ENCODE measurements around the gene NT5DC1.

Gene NT5DC1

GRCh38 chr6:116173928-116174327, 73.3 kb downstream of the NT5DC1 start:
- peaks cover 2% of the 10 kb centered on the region for H3K9me3 ChIP-seq (ENCODE audit: severe bottlenecking)
- no peak overlapping the region for H3K4me3 ChIP-seq (ENCODE audit: severe bottlenecking)
- no peak overlapping the region for H3K27ac ChIP-seq (ENCODE audit: poor library complexity, severe bottlenecking)
- DNase-seq (ENCODE audit: low spot score) (no peak), ATAC-seq (ENCODE audit: low read depth) (no peak)
- TF ChIP-seq, protein P1, sequence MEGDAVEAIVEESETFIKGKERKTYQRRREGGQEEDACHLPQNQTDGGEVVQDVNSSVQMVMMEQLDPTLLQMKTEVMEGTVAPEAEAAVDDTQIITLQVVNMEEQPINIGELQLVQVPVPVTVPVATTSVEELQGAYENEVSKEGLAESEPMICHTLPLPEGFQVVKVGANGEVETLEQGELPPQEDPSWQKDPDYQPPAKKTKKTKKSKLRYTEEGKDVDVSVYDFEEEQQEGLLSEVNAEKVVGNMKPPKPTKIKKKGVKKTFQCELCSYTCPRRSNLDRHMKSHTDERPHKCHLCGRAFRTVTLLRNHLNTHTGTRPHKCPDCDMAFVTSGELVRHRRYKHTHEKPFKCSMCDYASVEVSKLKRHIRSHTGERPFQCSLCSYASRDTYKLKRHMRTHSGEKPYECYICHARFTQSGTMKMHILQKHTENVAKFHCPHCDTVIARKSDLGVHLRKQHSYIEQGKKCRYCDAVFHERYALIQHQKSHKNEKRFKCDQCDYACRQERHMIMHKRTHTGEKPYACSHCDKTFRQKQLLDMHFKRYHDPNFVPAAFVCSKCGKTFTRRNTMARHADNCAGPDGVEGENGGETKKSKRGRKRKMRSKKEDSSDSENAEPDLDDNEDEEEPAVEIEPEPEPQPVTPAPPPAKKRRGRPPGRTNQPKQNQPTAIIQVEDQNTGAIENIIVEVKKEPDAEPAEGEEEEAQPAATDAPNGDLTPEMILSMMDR (IDR thresholded peaks at IDR 0.05; ENCODE audit: poor library complexity, severe bottlenecking): no peak
- H3K4me1 ChIP-seq (ENCODE audit: insufficient read depth, poor library complexity, severe bottlenecking): no peaks in the 10 kb centered on the region
- H3K36me3 ChIP-seq (ENCODE audit: low read depth): 0 out of 2 replicates have a peak, but pooled peaks cover 7% of the 10 kb centered on the region
- H3K27me3 ChIP-seq (ENCODE audit: insufficient read depth, poor library complexity, severe bottlenecking): no peaks in the 10 kb centered on the region

- ATAC-seq (ENCODE audit: low read depth): no peak
- DNase-seq (ENCODE audit: low spot score): no peak
- Histone ChIP-seq H3K27me3 (ENCODE audit: insufficient read depth, poor library complexity, severe bottlenecking) (no peaks in the 10 kb centered on the region), H3K27ac (ENCODE audit: poor library complexity, severe bottlenecking) (no peak overlapping the region), H3K4me1 (ENCODE audit: insufficient read depth, poor library complexity, severe bottlenecking) (no peaks in the 10 kb centered on the region), H3K9me3 (ENCODE audit: severe bottlenecking) (peaks cover 2% of the 10 kb centered on the region), H3K4me3 (ENCODE audit: severe bottlenecking) (no peak overlapping the region), H3K36me3 (ENCODE audit: low read depth) (0 out of 2 replicates have a peak, but pooled peaks cover 7% of the 10 kb centered on the region)
- TF ChIP-seq, protein P1 (IDR thresholded peaks at IDR 0.05; ENCODE audit: poor library complexity, severe bottlenecking): no peak
Measured at GRCh38 chr6:116175344-116175743, 74.7 kb downstream of the NT5DC1 start.

- Histone ChIP-seq H3K27ac (ENCODE audit: poor library complexity, severe bottlenecking) (no peak overlapping the region), H3K4me1 (ENCODE audit: insufficient read depth, poor library complexity, severe bottlenecking) (no peaks in the 10 kb centered on the region), H3K4me3 (ENCODE audit: severe bottlenecking) (no peak overlapping the region), H3K27me3 (ENCODE audit: insufficient read depth, poor library complexity, severe bottlenecking) (no peaks in the 10 kb centered on the region), H3K9me3 (ENCODE audit: severe bottlenecking) (peaks cover 2% of the 10 kb centered on the region), H3K36me3 (ENCODE audit: low read depth) (0 out of 2 replicates have a peak, but pooled peaks cover 7% of the 10 kb centered on the region)
- DNase-seq (ENCODE audit: low spot score): no peak
- TF ChIP-seq, protein P1 (IDR thresholded peaks at IDR 0.05; ENCODE audit: poor library complexity, severe bottlenecking): no peak
- no peak for ATAC-seq (ENCODE audit: low read depth)
Measured at GRCh38 chr6:116176596-116176995, 75.9 kb downstream of the NT5DC1 start.

DNA sequence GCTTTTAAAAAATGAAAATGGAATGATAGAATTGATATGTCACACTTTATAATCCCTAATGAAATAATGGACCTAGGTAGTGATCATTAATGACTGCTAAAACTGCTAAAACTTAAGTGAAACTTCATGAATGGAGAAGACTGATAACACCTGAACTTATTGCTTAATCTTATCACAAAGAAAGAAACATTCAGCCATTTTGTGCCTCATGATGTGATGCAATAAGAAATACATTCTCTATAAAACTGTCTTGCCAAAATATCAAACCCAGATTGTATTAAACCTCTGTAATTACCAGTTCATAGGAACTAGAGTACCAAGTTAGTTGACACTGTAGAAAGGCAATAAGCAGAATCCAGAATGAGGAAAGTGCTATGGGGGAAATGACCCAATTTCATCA, 79.7 kb downstream of the NT5DC1 start:
- Histone ChIP-seq H3K4me3 (ENCODE audit: severe bottlenecking) (no peak overlapping the region), H3K36me3 (ENCODE audit: low read depth) (0 out of 2 replicates have a peak, but pooled peaks cover 1% of the 10 kb centered on the region), H3K27ac (ENCODE audit: poor library complexity, severe bottlenecking) (no peak overlapping the region), H3K9me3 (ENCODE audit: severe bottlenecking) (no peaks in the 10 kb centered on the region), H3K27me3 (ENCODE audit: insufficient read depth, poor library complexity, severe bottlenecking) (no peaks in the 10 kb centered on the region), H3K4me1 (ENCODE audit: insufficient read depth, poor library complexity, severe bottlenecking) (no peaks in the 10 kb centered on the region)
- DNase-seq (ENCODE audit: low spot score) (no peak), ATAC-seq (ENCODE audit: low read depth) (no peak)
- TF ChIP-seq, protein P1 (IDR thresholded peaks at IDR 0.05; ENCODE audit: poor library complexity, severe bottlenecking): no peak

GRCh38 chr6:116189472-116189871, 88.8 kb downstream of the NT5DC1 start:
- H3K4me3 ChIP-seq (ENCODE audit: severe bottlenecking): no peak overlapping the region

More at GRCh38 chr6:116189472-116189871, 88.8 kb downstream of the NT5DC1 start:
- no peaks in the 10 kb centered on the region for H3K36me3 ChIP-seq (ENCODE audit: low read depth)
- H3K9me3 ChIP-seq (ENCODE audit: severe bottlenecking): no peaks in the 10 kb centered on the region
- DNase-seq (ENCODE audit: low spot score): no peak
- H3K27ac ChIP-seq (ENCODE audit: poor library complexity, severe bottlenecking): no peak overlapping the region
- TF ChIP-seq, protein P1 (IDR thresholded peaks at IDR 0.05; ENCODE audit: poor library complexity, severe bottlenecking): no peak
- ATAC-seq (ENCODE audit: low read depth): no peak
- peaks cover 3% of the 10 kb centered on the region for H3K4me1 ChIP-seq (ENCODE audit: insufficient read depth, poor library complexity, severe bottlenecking)
- H3K27me3 ChIP-seq (ENCODE audit: insufficient read depth, poor library complexity, severe bottlenecking): no peaks in the 10 kb centered on the region

Measured in RWPE2 (cell line).